WTC11 (cell line): ENCODE data around the gene SLC9A4. TPM values are rescaled to one million over a fixed set of nuclear protein-coding genes. Genes with fewer than 3 reads are reported as not detected.

ENCODE experiments used
- ATAC-seq: fragments of 200-7000 bp; cut with Tn5 transposase; 2 replicates; pipeline ENCODE4 v1.10.0; 2021; ENCODE audit warnings: mild to moderate bottlenecking, moderate library complexity
- CTCF ChIA-PET: fragments of 300-600 bp; sonication (Branson Sonifier 250); formaldehyde crosslinking; loops from one replicate; lab custom pipeline; 2021; ENCODE audit warnings: antibody characterized with exemption; lab: Charles Lee
- POLR2A ChIA-PET: fragments of 350-600 bp; sonication (Branson Sonifier 250); formaldehyde crosslinking; loops from one replicate; lab custom pipeline; 2021; ENCODE audit warnings: antibody characterized with exemption; lab: Charles Lee
- DNase-seq: peaks from one replicate; pipeline ENCODE4 v3.0.0; 2021; ENCODE audit warnings: low spot score
- H3K27ac Mint-ChIP-seq: 2 replicates; pipeline ENCODE4 v1.8.0; 2021; ENCODE audit warnings: mixed read lengths
- H3K27me3 Mint-ChIP-seq: 2 replicates; pipeline ENCODE4 v1.8.0; 2021; ENCODE audit warnings: low read depth, mild to moderate bottlenecking, moderate library complexity, mixed read lengths
- H3K36me3 Mint-ChIP-seq: 2 replicates; pipeline ENCODE4 v1.8.0; 2021; ENCODE audit warnings: mixed read lengths
- H3K4me1 Mint-ChIP-seq: 2 replicates; pipeline ENCODE4 v1.8.0; 2022; ENCODE audit warnings: mixed read lengths
- H3K4me3 Mint-ChIP-seq: 2 replicates; pipeline ENCODE4 v1.8.0; 2021; ENCODE audit warnings: mild to moderate bottlenecking, moderate library complexity, mixed read lengths
- H3K9me3 Mint-ChIP-seq: 2 replicates; pipeline ENCODE4 v1.8.0; 2021; ENCODE audit warnings: mixed read lengths
- ESRRA ChIP-seq: sonication (generic); formaldehyde crosslinking; IDR thresholded peaks from 2 replicates; pipeline ENCODE4 v1.8.1; 2022; ENCODE audit warnings: mild to moderate bottlenecking, missing genetic modification reagents, borderline replicate concordance
- GABPB1 ChIP-seq: sonication (generic); formaldehyde crosslinking; IDR thresholded peaks from 2 replicates; pipeline ENCODE4 v1.8.1; 2023; ENCODE audit warnings: mild to moderate bottlenecking, missing genetic modification reagents
- GRHL2 ChIP-seq: fragments of 250-450 bp; sonication (Bioruptor Pico); IDR thresholded peaks from 2 replicates; pipeline ENCODE4 v1.8.0; 2022; ENCODE audit warnings: mild to moderate bottlenecking, moderate library complexity; ENCODE audit not compliant: insufficient replicate concordance, severe bottlenecking
- IRF2 ChIP-seq: sonication (generic); formaldehyde crosslinking; IDR thresholded peaks from 2 replicates; pipeline ENCODE4 v1.8.0; 2022; ENCODE audit warnings: low read depth, missing genetic modification reagents, borderline replicate concordance
- MXD4 ChIP-seq: fragments of 250-450 bp; sonication (Bioruptor Pico); IDR thresholded peaks from 2 replicates; pipeline ENCODE4 v1.8.0; 2021; ENCODE audit warnings: mild to moderate bottlenecking, moderate library complexity, borderline replicate concordance
- NFATC4 ChIP-seq: fragments of 250-450 bp; sonication (Bioruptor Pico); IDR thresholded peaks from 2 replicates; pipeline ENCODE4 v1.9.0; 2021; ENCODE audit warnings: mild to moderate bottlenecking
- NFE2L1 ChIP-seq: sonication (generic); formaldehyde crosslinking; IDR thresholded peaks from 2 replicates; pipeline ENCODE4 v1.8.1; 2023; ENCODE audit warnings: missing genetic modification reagents
- NR2C2 ChIP-seq: sonication (generic); formaldehyde crosslinking; IDR thresholded peaks from 2 replicates; pipeline ENCODE4 v1.8.0; 2022; ENCODE audit warnings: mild to moderate bottlenecking, missing genetic modification reagents
- PRRX2 ChIP-seq: fragments of 250-450 bp; sonication (Bioruptor Pico); IDR thresholded peaks from 2 replicates; pipeline ENCODE4 v1.8.0; 2021; ENCODE audit warnings: mild to moderate bottlenecking
- ZNF219 ChIP-seq: sonication (generic); formaldehyde crosslinking; IDR thresholded peaks from 2 replicates; pipeline ENCODE4 v1.8.0; 2023; ENCODE audit warnings: missing genetic modification reagents, mild to moderate bottlenecking, borderline replicate concordance
- ZNF263 ChIP-seq: sonication (generic); formaldehyde crosslinking; IDR thresholded peaks from 2 replicates; pipeline ENCODE4 v1.8.1; 2022; ENCODE audit warnings: low read depth, mild to moderate bottlenecking, moderate library complexity, missing genetic modification reagents
- ZNF671 ChIP-seq: fragments of 250-450 bp; sonication (Bioruptor Pico); IDR thresholded peaks from 2 replicates; pipeline ENCODE4 v1.8.0; 2021; ENCODE audit warnings: mild to moderate bottlenecking
- total RNA-seq: library from RNA; stranded (reverse); gene quantifications from 3 replicates; pipeline ENCODE4 v1.2.3, GENCODE V29; 2021
- TF ChIP-seq, protein P1 (sequence below): sonication (generic); formaldehyde crosslinking; IDR thresholded peaks from 2 replicates; pipeline ENCODE4 v1.8.1; 2023; ENCODE audit warnings: mild to moderate bottlenecking, missing genetic modification reagents
- TF ChIP-seq, protein P2 (sequence below): sonication (generic); formaldehyde crosslinking; IDR thresholded peaks from 2 replicates; pipeline ENCODE4 v1.8.0; 2023; ENCODE audit warnings: missing genetic modification reagents, mild to moderate bottlenecking, borderline replicate concordance
- TF ChIP-seq, protein P3 (sequence below): sonication (generic); formaldehyde crosslinking; IDR thresholded peaks from 2 replicates; pipeline ENCODE4 v1.8.1; 2023; ENCODE audit warnings: mild to moderate bottlenecking, missing genetic modification reagents, moderate library complexity
- TF ChIP-seq, protein P4 (sequence below): sonication (generic); formaldehyde crosslinking; IDR thresholded peaks from 2 replicates; pipeline ENCODE4 v1.8.1; 2023; ENCODE audit warnings: mild to moderate bottlenecking, missing genetic modification reagents
- TF ChIP-seq, protein P5 (sequence below): sonication (generic); formaldehyde crosslinking; IDR thresholded peaks from 2 replicates; pipeline ENCODE4 v1.8.1; 2022; ENCODE audit warnings: missing genetic modification reagents, borderline replicate concordance

Gene SLC9A4
- total RNA-seq, 1 experiment from 2014 or later: 0.11 TPM

DNA sequence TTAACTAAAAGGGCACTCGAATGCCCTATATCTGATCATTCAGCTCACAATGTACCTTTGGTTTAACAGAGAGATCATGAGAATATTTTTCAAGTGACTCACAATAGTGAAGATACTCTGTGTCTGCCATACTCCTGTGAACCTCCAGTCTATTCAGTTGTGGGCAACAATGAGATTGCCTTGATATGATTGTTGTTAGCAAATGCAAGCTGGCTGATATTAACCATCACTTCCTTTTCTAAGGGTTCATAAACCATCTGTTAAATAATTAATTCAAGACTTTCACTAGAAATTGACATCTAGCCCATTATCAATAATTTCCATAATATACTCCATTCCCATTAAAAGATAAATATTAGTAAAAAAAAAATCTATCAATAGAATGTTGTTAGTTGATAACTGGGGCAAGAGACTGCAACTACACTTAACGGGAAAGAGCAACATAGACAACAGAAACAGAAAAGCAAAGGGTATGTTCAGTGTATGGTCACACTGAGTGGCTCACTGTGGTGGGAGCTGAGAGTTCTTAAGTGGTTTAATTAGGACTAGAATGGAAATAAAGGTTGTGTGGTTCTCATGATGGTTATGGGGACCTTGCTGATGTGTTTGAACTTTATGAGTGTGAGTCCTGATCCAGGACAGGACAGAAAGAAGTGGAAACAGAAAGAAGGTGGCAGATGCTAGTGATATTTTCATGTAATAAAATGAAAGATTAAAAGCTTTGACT lies 38.2 kb upstream of the SLC9A4 start (continued):
- TF ChIP-seq ZNF671 (no peak), GABPB1 (CRISPR knock-in tag) (no peak), IRF2 (CRISPR knock-in tag) (no peak), ZNF219 (CRISPR knock-in tag) (no peak)
- TF ChIP-seq, protein P1, sequence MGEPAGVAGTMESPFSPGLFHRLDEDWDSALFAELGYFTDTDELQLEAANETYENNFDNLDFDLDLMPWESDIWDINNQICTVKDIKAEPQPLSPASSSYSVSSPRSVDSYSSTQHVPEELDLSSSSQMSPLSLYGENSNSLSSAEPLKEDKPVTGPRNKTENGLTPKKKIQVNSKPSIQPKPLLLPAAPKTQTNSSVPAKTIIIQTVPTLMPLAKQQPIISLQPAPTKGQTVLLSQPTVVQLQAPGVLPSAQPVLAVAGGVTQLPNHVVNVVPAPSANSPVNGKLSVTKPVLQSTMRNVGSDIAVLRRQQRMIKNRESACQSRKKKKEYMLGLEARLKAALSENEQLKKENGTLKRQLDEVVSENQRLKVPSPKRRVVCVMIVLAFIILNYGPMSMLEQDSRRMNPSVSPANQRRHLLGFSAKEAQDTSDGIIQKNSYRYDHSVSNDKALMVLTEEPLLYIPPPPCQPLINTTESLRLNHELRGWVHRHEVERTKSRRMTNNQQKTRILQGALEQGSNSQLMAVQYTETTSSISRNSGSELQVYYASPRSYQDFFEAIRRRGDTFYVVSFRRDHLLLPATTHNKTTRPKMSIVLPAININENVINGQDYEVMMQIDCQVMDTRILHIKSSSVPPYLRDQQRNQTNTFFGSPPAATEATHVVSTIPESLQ (CRISPR knock-in tag): no peak

DNA sequence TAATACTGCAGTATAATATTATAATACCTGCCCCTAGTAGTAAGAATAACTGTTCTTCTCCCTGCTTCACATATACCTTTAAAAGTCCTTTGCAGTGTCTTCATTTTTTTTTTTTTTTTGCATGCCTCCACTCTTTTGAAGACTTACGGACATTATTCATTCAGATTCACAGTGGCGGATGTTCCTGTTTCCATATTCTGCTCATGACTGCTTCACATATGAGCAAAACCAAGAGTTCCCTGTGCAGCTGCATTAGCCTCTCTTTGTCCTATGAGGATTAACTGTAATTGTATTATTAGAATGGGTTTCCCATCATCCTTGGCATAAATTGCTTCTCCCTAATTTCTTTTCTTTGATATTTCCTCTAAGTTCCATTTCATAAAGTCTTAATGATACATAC lies 37.3 kb upstream of the SLC9A4 start:
- Mint-ChIP-seq H3K27me3 (no peaks in the 10 kb centered on the region; the same call in 1 of the 2 replicates), H3K4me3 (no peak overlapping the region), H3K36me3 (no peaks in the 10 kb centered on the region), H3K27ac (no peak overlapping the region)
- DNase-seq: no peak
- TF ChIP-seq, protein P2, sequence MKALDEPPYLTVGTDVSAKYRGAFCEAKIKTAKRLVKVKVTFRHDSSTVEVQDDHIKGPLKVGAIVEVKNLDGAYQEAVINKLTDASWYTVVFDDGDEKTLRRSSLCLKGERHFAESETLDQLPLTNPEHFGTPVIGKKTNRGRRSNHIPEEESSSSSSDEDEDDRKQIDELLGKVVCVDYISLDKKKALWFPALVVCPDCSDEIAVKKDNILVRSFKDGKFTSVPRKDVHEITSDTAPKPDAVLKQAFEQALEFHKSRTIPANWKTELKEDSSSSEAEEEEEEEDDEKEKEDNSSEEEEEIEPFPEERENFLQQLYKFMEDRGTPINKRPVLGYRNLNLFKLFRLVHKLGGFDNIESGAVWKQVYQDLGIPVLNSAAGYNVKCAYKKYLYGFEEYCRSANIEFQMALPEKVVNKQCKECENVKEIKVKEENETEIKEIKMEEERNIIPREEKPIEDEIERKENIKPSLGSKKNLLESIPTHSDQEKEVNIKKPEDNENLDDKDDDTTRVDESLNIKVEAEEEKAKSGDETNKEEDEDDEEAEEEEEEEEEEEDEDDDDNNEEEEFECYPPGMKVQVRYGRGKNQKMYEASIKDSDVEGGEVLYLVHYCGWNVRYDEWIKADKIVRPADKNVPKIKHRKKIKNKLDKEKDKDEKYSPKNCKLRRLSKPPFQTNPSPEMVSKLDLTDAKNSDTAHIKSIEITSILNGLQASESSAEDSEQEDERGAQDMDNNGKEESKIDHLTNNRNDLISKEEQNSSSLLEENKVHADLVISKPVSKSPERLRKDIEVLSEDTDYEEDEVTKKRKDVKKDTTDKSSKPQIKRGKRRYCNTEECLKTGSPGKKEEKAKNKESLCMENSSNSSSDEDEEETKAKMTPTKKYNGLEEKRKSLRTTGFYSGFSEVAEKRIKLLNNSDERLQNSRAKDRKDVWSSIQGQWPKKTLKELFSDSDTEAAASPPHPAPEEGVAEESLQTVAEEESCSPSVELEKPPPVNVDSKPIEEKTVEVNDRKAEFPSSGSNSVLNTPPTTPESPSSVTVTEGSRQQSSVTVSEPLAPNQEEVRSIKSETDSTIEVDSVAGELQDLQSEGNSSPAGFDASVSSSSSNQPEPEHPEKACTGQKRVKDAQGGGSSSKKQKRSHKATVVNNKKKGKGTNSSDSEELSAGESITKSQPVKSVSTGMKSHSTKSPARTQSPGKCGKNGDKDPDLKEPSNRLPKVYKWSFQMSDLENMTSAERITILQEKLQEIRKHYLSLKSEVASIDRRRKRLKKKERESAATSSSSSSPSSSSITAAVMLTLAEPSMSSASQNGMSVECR (CRISPR knock-in tag): no peak
- TF ChIP-seq NFATC4 (CRISPR knock-in tag): no peak
- TF ChIP-seq IRF2 (CRISPR knock-in tag): no peak
- no peak for TF ChIP-seq ESRRA
- TF ChIP-seq, protein P3, sequence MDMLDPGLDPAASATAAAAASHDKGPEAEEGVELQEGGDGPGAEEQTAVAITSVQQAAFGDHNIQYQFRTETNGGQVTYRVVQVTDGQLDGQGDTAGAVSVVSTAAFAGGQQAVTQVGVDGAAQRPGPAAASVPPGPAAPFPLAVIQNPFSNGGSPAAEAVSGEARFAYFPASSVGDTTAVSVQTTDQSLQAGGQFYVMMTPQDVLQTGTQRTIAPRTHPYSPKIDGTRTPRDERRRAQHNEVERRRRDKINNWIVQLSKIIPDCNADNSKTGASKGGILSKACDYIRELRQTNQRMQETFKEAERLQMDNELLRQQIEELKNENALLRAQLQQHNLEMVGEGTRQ (CRISPR knock-in tag): no peak
- TF ChIP-seq, protein P4, sequence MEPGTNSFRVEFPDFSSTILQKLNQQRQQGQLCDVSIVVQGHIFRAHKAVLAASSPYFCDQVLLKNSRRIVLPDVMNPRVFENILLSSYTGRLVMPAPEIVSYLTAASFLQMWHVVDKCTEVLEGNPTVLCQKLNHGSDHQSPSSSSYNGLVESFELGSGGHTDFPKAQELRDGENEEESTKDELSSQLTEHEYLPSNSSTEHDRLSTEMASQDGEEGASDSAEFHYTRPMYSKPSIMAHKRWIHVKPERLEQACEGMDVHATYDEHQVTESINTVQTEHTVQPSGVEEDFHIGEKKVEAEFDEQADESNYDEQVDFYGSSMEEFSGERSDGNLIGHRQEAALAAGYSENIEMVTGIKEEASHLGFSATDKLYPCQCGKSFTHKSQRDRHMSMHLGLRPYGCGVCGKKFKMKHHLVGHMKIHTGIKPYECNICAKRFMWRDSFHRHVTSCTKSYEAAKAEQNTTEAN (CRISPR knock-in tag): no peak
- TF ChIP-seq NFE2L1 (CRISPR knock-in tag): no peak
- TF ChIP-seq ZNF219 (CRISPR knock-in tag): no peak
- no peak for TF ChIP-seq MXD4 (CRISPR knock-in tag)
- TF ChIP-seq, all 79 proteins: peak for 0
- CTCF ChIA-PET: interaction anchor here (0.8 kb wide), 1 partner anchor 134 kb away, joined by 3 read pairs; no protein-coding TSS in a partner anchor
- H3K4me1 Mint-ChIP-seq: no peaks in the 10 kb centered on the region
- H3K9me3 Mint-ChIP-seq: no peaks in the 10 kb centered on the region
- no peak for ATAC-seq
- POLR2A ChIA-PET: no interaction called here

DNA sequence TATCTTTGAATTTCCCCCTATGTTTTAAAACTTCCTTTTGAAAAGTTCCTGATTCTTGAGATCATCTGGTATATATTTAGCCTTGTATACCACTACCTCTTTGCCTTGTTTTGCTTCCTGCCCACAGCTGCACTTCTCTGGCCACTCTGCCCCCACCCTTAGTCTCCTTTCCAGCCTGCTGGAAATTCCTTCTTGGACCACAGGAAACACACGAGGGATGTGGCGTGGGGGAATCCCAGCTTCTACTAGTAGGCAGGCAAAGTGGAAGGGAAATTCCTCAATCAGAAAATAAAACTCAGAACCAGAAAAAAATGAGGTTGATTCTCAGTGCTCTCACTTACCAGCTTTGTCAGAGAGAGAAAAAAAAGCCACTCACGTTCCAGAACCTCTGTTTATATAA lies 36.7 kb upstream of the SLC9A4 start:
- DNase-seq (no peak), ATAC-seq (no peak)
- H3K27ac Mint-ChIP-seq: no peak overlapping the region
- H3K36me3 Mint-ChIP-seq: no peaks in the 10 kb centered on the region
- no peak overlapping the region for H3K4me3 Mint-ChIP-seq
- ChIA-PET POLR2A (no interaction called here), CTCF (interaction anchor here (0.8 kb wide), 1 partner anchor 134 kb away, joined by 3 read pairs; no protein-coding TSS in a partner anchor)
- no peak for TF ChIP-seq PRRX2 (CRISPR knock-in tag)
- TF ChIP-seq, protein P5, sequence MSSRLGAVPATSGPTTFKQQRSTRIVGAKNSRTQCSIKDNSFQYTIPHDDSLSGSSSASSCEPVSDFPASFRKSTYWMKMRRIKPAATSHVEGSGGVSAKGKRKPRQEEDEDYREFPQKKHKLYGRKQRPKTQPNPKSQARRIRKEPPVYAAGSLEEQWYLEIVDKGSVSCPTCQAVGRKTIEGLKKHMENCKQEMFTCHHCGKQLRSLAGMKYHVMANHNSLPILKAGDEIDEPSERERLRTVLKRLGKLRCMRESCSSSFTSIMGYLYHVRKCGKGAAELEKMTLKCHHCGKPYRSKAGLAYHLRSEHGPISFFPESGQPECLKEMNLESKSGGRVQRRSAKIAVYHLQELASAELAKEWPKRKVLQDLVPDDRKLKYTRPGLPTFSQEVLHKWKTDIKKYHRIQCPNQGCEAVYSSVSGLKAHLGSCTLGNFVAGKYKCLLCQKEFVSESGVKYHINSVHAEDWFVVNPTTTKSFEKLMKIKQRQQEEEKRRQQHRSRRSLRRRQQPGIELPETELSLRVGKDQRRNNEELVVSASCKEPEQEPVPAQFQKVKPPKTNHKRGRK (CRISPR knock-in tag): no peak
- no peak for TF ChIP-seq ZNF263 (CRISPR knock-in tag)
- no peak for TF ChIP-seq IRF2 (CRISPR knock-in tag)
- no peak for TF ChIP-seq GRHL2 (CRISPR knock-in tag)
- no peak for TF ChIP-seq NR2C2 (CRISPR knock-in tag)
- TF ChIP-seq GABPB1 (CRISPR knock-in tag): no peak
- H3K4me1 Mint-ChIP-seq: no peaks in the 10 kb centered on the region
- no peaks in the 10 kb centered on the region; the same call in 1 of the 2 replicates for H3K27me3 Mint-ChIP-seq
- H3K9me3 Mint-ChIP-seq: no peaks in the 10 kb centered on the region
